Karpas-422 (cell line): Measurements from ENCODE around the gene THSD4. TPM values are rescaled to one million over a fixed set of nuclear protein-coding genes. Genes with fewer than 3 reads are reported as not detected.

Experiments used
- DNase-seq: peaks from one replicate; pipeline ENCODE4 v3.0.0-alpha.2; 2015
- H2AFZ ChIP-seq: fragments of 200-600 bp; sonication (generic); 2 replicates; pipeline ENCODE4 v1.6.1; 2014; ENCODE audit warnings: antibody characterized with exemption, low read length, mixed read lengths
- H3K27ac ChIP-seq: fragments of 200-600 bp; sonication (generic); 2 replicates; pipeline ENCODE4 v1.5.1; 2014; ENCODE audit warnings: mild to moderate bottlenecking, low read length, moderate library complexity
- H3K27me3 ChIP-seq: fragments of 200-600 bp; sonication (generic); 2 replicates; pipeline ENCODE4 v1.6.1; 2014; ENCODE audit warnings: low read length, mixed read lengths
- H3K36me3 ChIP-seq: fragments of 200-600 bp; sonication (generic); 2 replicates; pipeline ENCODE4 v1.6.1; 2014; ENCODE audit warnings: low read length, mixed read lengths; ENCODE audit not compliant: insufficient read depth
- H3K4me1 ChIP-seq: fragments of 200-600 bp; sonication (generic); 2 replicates; pipeline ENCODE4 v1.6.1; 2014; ENCODE audit warnings: mild to moderate bottlenecking, low read length, mixed read lengths
- H3K4me2 ChIP-seq: fragments of 200-600 bp; sonication (generic); 2 replicates; pipeline ENCODE4 v1.6.1; 2014; ENCODE audit warnings: low read length, low read depth, mild to moderate bottlenecking; ENCODE audit not compliant: poor library complexity, severe bottlenecking
- H3K4me3 ChIP-seq: fragments of 200-600 bp; sonication (generic); 2 replicates; pipeline ENCODE4 v1.5.1; 2014; ENCODE audit warnings: mild to moderate bottlenecking, antibody characterized with exemption, low read length, mixed read lengths
- H3K79me2 ChIP-seq: fragments of 200-600 bp; sonication (generic); 2 replicates; pipeline ENCODE4 v1.6.1; 2014; ENCODE audit warnings: mild to moderate bottlenecking, low read length, mixed read lengths
- H3K9ac ChIP-seq: fragments of 200-600 bp; sonication (generic); 2 replicates; pipeline ENCODE4 v1.6.0; 2014; ENCODE audit warnings: low read length
- H3K9me2 ChIP-seq: fragments of 200-600 bp; sonication (generic), shearing (Covaris generic); replicated peaks from 2 replicates; pipeline ENCODE4 v1.6.0; 2014; ENCODE audit warnings: mild to moderate bottlenecking, low read length, moderate library complexity; ENCODE audit not compliant: insufficient read depth
- H3K9me3 ChIP-seq: fragments of 300-700, 200-600 bp; sonication (generic); 2 replicates; pipeline ENCODE4 v1.6.1; 2014; ENCODE audit warnings: low read length, mixed read lengths
- H4K20me1 ChIP-seq: fragments of 200-600 bp; sonication (generic); 2 replicates; pipeline ENCODE4 v1.6.1; 2014; ENCODE audit warnings: mild to moderate bottlenecking, antibody characterized with exemption, low read length, low read depth; ENCODE audit not compliant: insufficient read depth
- total RNA-seq: library from RNA; depleted of rRNA; stranded (reverse); fragments of >200 nt; shearing (Covaris generic); gene quantifications from 2 replicates; pipeline ENCODE4 v1.2.3, GENCODE V29; 2014; ENCODE audit warnings: low replicate concordance

The THSD4 gene
- total RNA-seq, 1 experiment from 2014 or later, result 0.11 TPM

DNA sequence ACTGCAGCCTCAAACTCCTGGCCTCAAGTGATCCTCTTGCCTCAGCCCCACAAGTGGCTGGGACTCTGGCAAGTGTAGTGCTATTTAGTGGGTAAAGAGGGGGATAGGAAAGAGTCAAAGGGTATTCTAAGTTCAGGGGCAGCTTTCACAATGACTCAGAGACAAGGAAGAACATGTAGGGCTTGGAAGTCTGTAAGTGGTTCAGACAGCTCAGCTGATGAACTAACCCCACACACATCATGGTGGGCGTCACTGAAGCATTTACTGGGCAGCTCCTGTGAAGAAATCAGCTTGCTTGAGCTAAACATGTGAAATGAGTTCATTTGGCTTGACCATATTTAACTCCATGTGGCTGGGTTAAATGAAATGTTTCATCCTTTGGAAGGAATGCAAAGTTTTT is 34.6 kb upstream of the THSD4 start:
- Histone ChIP-seq H3K79me2 (no peaks in the 10 kb centered on the region), H3K27ac (no peak overlapping the region), H4K20me1 (no peaks in the 10 kb centered on the region), H3K4me3 (no peak overlapping the region), H3K9me2 (no peaks in the 10 kb centered on the region), H3K9me3 (no peaks in the 10 kb centered on the region), H3K27me3 (no peaks in the 10 kb centered on the region; the same call in 1 of the 2 replicates), H3K4me2 (no peak overlapping the region), H3K36me3 (no peaks in the 10 kb centered on the region), H3K9ac (no peak overlapping the region), H2AFZ (no peak overlapping the region), H3K4me1 (no peaks in the 10 kb centered on the region)
- no peak for DNase-seq

DNA sequence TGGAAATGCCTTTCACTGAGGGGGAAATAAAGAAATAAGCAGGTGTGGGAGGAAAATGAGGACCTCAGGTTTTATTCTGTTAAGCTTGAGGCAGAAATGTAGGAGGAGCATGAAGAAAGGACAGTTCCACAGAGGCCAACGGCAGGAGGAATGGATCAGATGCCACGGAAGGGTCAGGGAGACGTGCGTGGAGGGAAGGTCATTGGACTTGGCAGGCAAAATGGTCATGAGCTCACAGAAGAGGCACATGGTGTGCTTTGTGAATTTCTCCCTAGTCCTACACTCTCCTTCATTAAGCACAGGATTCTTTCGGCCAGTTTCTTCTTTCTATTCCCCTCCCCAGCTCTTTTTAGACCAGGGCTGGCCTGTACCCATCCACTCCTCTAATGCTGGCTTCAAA is 32.5 kb upstream of the THSD4 start:
- Histone ChIP-seq H3K4me2 (no peak overlapping the region), H3K9ac (no peak overlapping the region), H3K4me3 (no peak overlapping the region), H3K9me3 (no peaks in the 10 kb centered on the region), H3K27ac (no peak overlapping the region), H3K4me1 (no peaks in the 10 kb centered on the region), H3K79me2 (no peaks in the 10 kb centered on the region), H4K20me1 (no peaks in the 10 kb centered on the region), H3K36me3 (no peaks in the 10 kb centered on the region), H2AFZ (no peak overlapping the region), H3K9me2 (no peaks in the 10 kb centered on the region), H3K27me3 (no peaks in the 10 kb centered on the region; the same call in 1 of the 2 replicates)
- no peak for DNase-seq

DNA sequence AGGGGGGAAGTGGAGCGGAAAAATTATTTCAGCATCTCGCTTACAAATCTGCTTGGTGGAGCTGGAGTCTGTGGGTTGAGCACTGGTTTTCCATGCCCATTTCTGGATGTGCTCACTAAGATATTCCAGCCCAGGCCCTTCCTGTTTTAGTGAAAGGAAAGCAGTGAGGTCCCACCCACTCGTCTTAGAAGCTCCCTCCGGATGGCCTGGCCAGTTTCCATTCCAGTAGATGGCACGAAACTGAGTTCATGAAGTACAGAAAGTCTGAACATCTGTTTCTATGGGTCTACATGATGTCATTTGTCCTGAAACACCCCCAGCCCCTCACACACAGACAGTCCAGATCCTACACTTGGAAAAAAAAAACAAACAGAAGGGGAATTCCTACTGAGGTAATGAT is 31.9 kb upstream of the THSD4 start:
- Histone ChIP-seq H3K27me3 (no peaks in the 10 kb centered on the region; the same call in 1 of the 2 replicates), H2AFZ (no peak overlapping the region), H3K9ac (no peak overlapping the region), H3K27ac (no peak overlapping the region), H3K79me2 (no peaks in the 10 kb centered on the region), H4K20me1 (no peaks in the 10 kb centered on the region), H3K4me1 (no peaks in the 10 kb centered on the region), H3K4me2 (no peak overlapping the region), H3K36me3 (no peaks in the 10 kb centered on the region), H3K9me3 (no peaks in the 10 kb centered on the region), H3K4me3 (no peak overlapping the region), H3K9me2 (no peaks in the 10 kb centered on the region)
- DNase-seq, result no peak

DNA sequence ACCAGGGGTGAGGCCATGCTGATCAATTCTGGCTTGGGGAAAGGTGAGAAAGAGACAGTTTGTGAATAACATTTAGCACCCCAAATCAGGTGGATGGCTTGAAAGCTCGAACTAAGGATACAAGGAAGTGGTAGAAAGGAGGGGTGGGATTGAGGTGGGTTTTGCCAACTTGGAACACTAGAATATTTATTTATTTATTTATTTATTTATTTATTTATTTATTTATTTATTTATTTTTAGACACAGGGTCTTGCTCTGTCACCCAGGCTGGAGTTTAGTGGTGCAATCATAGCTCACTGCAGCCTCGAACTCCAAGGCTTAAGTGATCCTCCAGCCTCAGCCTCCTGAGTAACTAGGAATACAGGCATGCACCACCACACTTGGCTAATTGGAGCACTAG is 31.0 kb upstream of the THSD4 start:
- Histone ChIP-seq H3K9ac (no peak overlapping the region), H3K9me2 (no peaks in the 10 kb centered on the region), H2AFZ (no peak overlapping the region), H3K4me1 (no peaks in the 10 kb centered on the region), H3K4me3 (no peak overlapping the region), H3K36me3 (no peaks in the 10 kb centered on the region), H3K9me3 (no peaks in the 10 kb centered on the region), H3K4me2 (no peak overlapping the region), H4K20me1 (no peaks in the 10 kb centered on the region), H3K79me2 (no peaks in the 10 kb centered on the region), H3K27ac (no peak overlapping the region), H3K27me3 (no peaks in the 10 kb centered on the region; the same call in 1 of the 2 replicates)
- no peak for DNase-seq

DNA sequence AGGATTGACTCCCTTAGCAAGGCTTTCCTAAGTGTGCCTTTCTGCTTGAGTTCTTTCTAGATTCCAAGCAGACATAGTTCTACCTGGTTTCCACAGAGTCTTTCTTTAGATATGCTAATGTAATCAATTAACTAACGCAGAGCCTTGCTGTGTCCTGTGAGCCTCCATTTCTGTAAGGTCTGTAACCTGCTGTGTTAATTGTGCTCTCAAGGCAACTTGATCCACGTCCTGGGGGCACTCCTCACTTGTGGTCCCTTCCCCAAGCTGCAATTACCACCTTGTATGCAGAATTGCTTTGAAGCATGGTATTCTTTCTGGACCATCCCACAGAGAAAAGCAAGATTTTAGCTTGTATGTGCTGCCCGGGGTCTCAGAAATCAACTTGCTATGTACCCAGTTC is 29.5 kb upstream of the THSD4 start:
- no peak for DNase-seq
- H3K9me3 ChIP-seq, result no peaks in the 10 kb centered on the region

DNA sequence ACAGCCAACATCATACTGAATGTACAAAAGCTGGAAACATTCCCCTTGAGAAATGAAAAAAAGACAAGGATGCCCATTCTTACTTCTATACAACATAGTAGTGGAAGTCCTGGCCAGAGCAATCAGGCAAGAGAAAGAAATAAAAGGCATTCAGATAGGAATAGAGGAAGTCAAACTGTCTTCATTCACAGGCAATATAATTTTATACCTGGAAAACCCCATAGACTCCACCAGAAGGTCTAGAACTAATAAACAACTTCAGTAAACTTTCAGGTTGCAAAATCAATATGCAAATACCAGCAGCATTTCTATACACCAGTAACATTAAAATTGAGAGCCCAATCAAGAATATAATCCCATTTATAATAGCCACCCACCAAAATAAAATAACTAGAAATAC is 27.1 kb upstream of the THSD4 start:
- Histone ChIP-seq H3K9me2 (no peaks in the 10 kb centered on the region), H3K36me3 (no peaks in the 10 kb centered on the region), H3K79me2 (no peaks in the 10 kb centered on the region), H3K4me2 (no peak overlapping the region), H3K9ac (no peak overlapping the region), H4K20me1 (no peaks in the 10 kb centered on the region), H3K4me3 (no peak overlapping the region), H3K27me3 (no peaks in the 10 kb centered on the region), H3K27ac (no peak overlapping the region), H3K4me1 (no peaks in the 10 kb centered on the region), H2AFZ (no peak overlapping the region), H3K9me3 (no peaks in the 10 kb centered on the region)
- no peak for DNase-seq

More for the DNA sequence above, 29.5 kb upstream of the THSD4 start:
- no peak overlapping the region for H3K27ac ChIP-seq
- H3K4me3 ChIP-seq, result no peak overlapping the region
- H4K20me1 ChIP-seq, result no peaks in the 10 kb centered on the region
- no peak overlapping the region for H2AFZ ChIP-seq
- H3K36me3 ChIP-seq, result no peaks in the 10 kb centered on the region
- H3K9me2 ChIP-seq, result no peaks in the 10 kb centered on the region
- H3K9ac ChIP-seq, result no peak overlapping the region
- no peaks in the 10 kb centered on the region for H3K79me2 ChIP-seq
- H3K27me3 ChIP-seq, result no peaks in the 10 kb centered on the region; the same call in 1 of the 2 replicates
- H3K4me2 ChIP-seq, result no peak overlapping the region
- H3K4me1 ChIP-seq, result no peaks in the 10 kb centered on the region

DNA sequence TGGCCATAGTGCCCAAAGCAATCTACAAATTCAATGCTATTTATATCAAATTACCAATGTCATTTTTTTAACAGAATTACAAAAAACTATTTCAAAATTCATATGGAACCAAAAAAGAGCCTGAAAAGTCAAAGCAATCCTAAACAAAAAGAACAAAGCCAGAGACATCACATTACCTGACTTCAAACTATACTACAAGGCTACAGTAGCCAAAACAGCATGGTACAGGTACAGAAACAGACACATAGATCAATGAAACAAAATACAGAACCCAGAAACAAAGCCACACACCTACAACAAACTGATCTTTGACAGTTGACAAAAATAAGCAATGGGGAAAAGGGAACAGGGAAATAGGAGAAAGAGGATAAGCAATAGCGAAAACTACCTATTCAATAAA is 26.6 kb upstream of the THSD4 start:
- H4K20me1 ChIP-seq, result no peaks in the 10 kb centered on the region
- no peak overlapping the region for H3K9ac ChIP-seq
- no peaks in the 10 kb centered on the region for H3K9me2 ChIP-seq
- H3K27me3 ChIP-seq, result no peaks in the 10 kb centered on the region
- no peak overlapping the region for H3K27ac ChIP-seq
- H3K4me2 ChIP-seq, result no peak overlapping the region
- H2AFZ ChIP-seq, result no peak overlapping the region
- no peaks in the 10 kb centered on the region for H3K79me2 ChIP-seq
- H3K4me3 ChIP-seq, result no peak overlapping the region
- no peak for DNase-seq
- H3K36me3 ChIP-seq, result no peaks in the 10 kb centered on the region
- H3K9me3 ChIP-seq, result no peaks in the 10 kb centered on the region
- H3K4me1 ChIP-seq, result no peaks in the 10 kb centered on the region

DNA sequence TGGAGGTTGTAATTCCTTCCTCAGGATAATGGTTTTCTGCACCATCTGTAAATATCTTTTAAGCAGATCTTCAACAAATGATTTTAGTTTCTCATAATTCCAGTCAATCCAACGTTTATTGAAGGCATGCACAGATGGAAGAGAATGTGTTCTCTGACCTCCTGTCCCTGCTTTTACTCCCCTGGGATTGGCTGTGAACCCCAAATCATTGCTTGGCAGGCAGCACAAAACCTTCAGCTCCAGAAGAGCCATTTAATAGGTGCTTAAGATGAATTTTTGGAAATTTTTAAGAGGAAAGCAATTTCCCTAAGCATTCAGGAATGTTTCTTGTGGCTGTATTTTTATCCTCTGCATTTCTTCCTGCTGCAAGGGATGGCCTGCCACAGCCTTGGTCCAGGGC is 25.5 kb upstream of the THSD4 start:
- no peak overlapping the region for H3K9ac ChIP-seq
- H3K79me2 ChIP-seq, result no peaks in the 10 kb centered on the region
- H3K9me2 ChIP-seq, result no peaks in the 10 kb centered on the region
- H3K4me3 ChIP-seq, result no peak overlapping the region
- no peaks in the 10 kb centered on the region for H3K4me1 ChIP-seq
- no peak overlapping the region for H3K4me2 ChIP-seq
- H3K27me3 ChIP-seq, result no peaks in the 10 kb centered on the region
- DNase-seq, result no peak
- no peaks in the 10 kb centered on the region for H4K20me1 ChIP-seq
- H3K9me3 ChIP-seq, result no peaks in the 10 kb centered on the region
- no peak overlapping the region for H3K27ac ChIP-seq
- H3K36me3 ChIP-seq, result no peaks in the 10 kb centered on the region
- no peak overlapping the region for H2AFZ ChIP-seq

DNA sequence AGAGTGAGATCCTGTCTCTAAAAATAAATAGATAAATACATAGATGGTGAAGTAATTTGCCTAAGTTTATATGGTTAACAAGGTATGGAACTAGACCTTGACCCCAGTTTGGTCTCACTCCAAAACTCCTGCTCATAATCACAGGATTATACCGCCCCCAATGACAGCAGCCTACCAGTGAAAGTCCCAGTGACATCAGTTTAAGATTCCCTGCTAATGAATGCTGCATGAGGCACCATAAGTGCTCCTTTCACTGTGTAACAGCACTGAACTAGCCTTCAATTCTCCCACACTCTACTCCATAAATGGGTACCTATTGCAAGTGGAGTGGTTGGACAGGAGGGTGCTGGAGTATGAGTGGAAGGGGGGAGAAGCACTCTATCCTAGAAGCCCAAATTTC is 23.7 kb upstream of the THSD4 start:
- H3K36me3 ChIP-seq, result no peaks in the 10 kb centered on the region
- no peak for DNase-seq
- H3K79me2 ChIP-seq, result no peaks in the 10 kb centered on the region
- no peak overlapping the region for H3K4me2 ChIP-seq
- H3K4me1 ChIP-seq, result no peaks in the 10 kb centered on the region
- no peak overlapping the region for H2AFZ ChIP-seq
- H3K27me3 ChIP-seq, result no peaks in the 10 kb centered on the region
- no peaks in the 10 kb centered on the region for H4K20me1 ChIP-seq
- H3K9me2 ChIP-seq, result no peaks in the 10 kb centered on the region
- no peak overlapping the region for H3K27ac ChIP-seq
- H3K4me3 ChIP-seq, result no peak overlapping the region
- H3K9me3 ChIP-seq, result no peaks in the 10 kb centered on the region
- no peak overlapping the region for H3K9ac ChIP-seq
